Activated T-cell treated with anti-CD3 and anti-CD28 coated beads, Interleukin-2, amount 50 U/mL, for 1 hour (primary cell): Measurements from ENCODE around the gene CEP295NL.
A peak's percentile ranks its signal among the peaks of the same experiment; 100 is the strongest.
"Not testable (repeated sequence)": the region's sequence is repeated elsewhere in the genome, so short reads cannot be mapped to it uniquely, and the experiment has no call there.

Source experiments
- DNase-seq: peaks from one replicate; pipeline ENCODE4 v3.0.0-alpha.2; 2020

Gene CEP295NL

GRCh38 chr17:78901806-78902205, 1.2 kb downstream of the CEP295NL start:
- DNase-seq = no peak

- no peak for DNase-seq
These were observed 2.2 kb downstream of the CEP295NL start for GRCh38 chr17:78900816-78901215.

- DNase-seq = no peak
These were observed 3.4 kb downstream of the CEP295NL start for GRCh38 chr17:78899361-78900260.

- no peak for DNase-seq
These were observed 4.1 kb downstream of the CEP295NL start for GRCh38 chr17:78898947-78899346.

GRCh38 chr17:78898075-78898836, 4.7 kb downstream of the CEP295NL start:
- no peak for DNase-seq

GRCh38 chr17:78897664-78898047, 5.3 kb downstream of the CEP295NL start:
- DNase-seq = no peak

- DNase-seq = no peak
These were observed 6.0 kb downstream of the CEP295NL start for GRCh38 chr17:78896834-78897663.

GRCh38 chr17:78896091-78896833, 6.7 kb downstream of the CEP295NL start:
- no peak for DNase-seq

- no peak for DNase-seq
These were observed 7.7 kb downstream of the CEP295NL start for GRCh38 chr17:78895322-78895721.

- no peak for DNase-seq
These were observed 9.3 kb downstream of the CEP295NL start for GRCh38 chr17:78893684-78894083.

- DNase-seq = no peak
These were observed 10.0 kb downstream of the CEP295NL start for GRCh38 chr17:78892936-78893379.

- no peak for DNase-seq
These were observed 10.5 kb downstream of the CEP295NL start for GRCh38 chr17:78892520-78892919.

- no peak for DNase-seq
These were observed 10.9 kb downstream of the CEP295NL start for GRCh38 chr17:78892062-78892456.

GRCh38 chr17:78891406-78892061, 11.5 kb downstream of the CEP295NL start:
- DNase-seq = no peak

- DNase-seq = peak; percentile 50
These were observed 12.5 kb downstream of the CEP295NL start for GRCh38 chr17:78890498-78890897.

GRCh38 chr17:78890096-78890495, 12.9 kb downstream of the CEP295NL start:
- DNase-seq = not testable (repeated sequence)

- no peak for DNase-seq
These were observed 13.5 kb downstream of the CEP295NL start for GRCh38 chr17:78889531-78889930.

GRCh38 chr17:78888941-78889518, 14.0 kb downstream of the CEP295NL start:
- no peak for DNase-seq

- no peak for DNase-seq
These were observed 16.0 kb downstream of the CEP295NL start for GRCh38 chr17:78886954-78887353.

- DNase-seq = no peak
These were observed 17.0 kb downstream of the CEP295NL start for GRCh38 chr17:78885956-78886355.
